Endothelial cell of umbilical vein (primary cell): ENCODE data around the gene RAB3GAP2. TPM values are rescaled to one million over a fixed set of nuclear protein-coding genes. Genes with fewer than 3 reads are reported as not detected.

Source experiments
- BruUV-seq: library from RNA; stranded (reverse); fragments of 400-500 nt; replicated peaks from 2 replicates; lab custom pipeline; 2021; lab: Mats Ljungman, UMichigan
- CTCF ChIA-PET: fragments of 300-600, 350-600 bp; sonication (Branson Sonifier 250); formaldehyde crosslinking; loops from one replicate; lab custom pipeline; 2021; ENCODE audit warnings: antibody characterized with exemption, inconsistent platforms; lab: Charles Lee
- POLR2A ChIA-PET: fragments of 300-600, 350-600 bp; sonication (Branson Sonifier 250); formaldehyde crosslinking; loops from one replicate; lab custom pipeline; 2021; ENCODE audit warnings: antibody characterized with exemption, inconsistent platforms; lab: Charles Lee
- DNase-seq: peaks from one replicate; pipeline ENCODE4 v3.0.0-alpha.2; 2011; ENCODE audit warnings: low read depth, low spot score
- FAIRE-seq: peaks from 2 replicates; lab custom pipeline; 2011; peaks lifted over from hg19 to GRCh38; lab: Jason Lieb, UNC
- H2AFZ ChIP-seq: 2 replicates; pipeline ENCODE4 v1.6.0; 2012; ENCODE audit warnings: low read depth, low read length, control low read depth, inconsistent platforms
- H3K27ac ChIP-seq: 2 replicates; pipeline ENCODE4 v1.5.1; 2011; ENCODE audit warnings: low read depth, mild to moderate bottlenecking, control low read depth, low read length, moderate library complexity; ENCODE audit not compliant: insufficient read depth
- H3K27me3 ChIP-seq, 2 experiments: 2 replicates each; pipeline versions ENCODE4 v1.6.0 to v1.6.1; 2011; ENCODE audit warnings: low read length in 2 of 2, mixed read lengths in 1 of 2; ENCODE audit not compliant: control insufficient read depth in 2 of 2, insufficient read depth in 2 of 2
- H3K36me3 ChIP-seq, 2 experiments: 2 replicates in 1 of 2; 3 replicates in 1 of 2; pipeline ENCODE4 v1.5.1; 2011; ENCODE audit warnings: low read length in 2 of 2, mild to moderate bottlenecking in 1 of 2, moderate library complexity in 1 of 2; ENCODE audit not compliant: control insufficient read depth in 2 of 2, insufficient read depth in 2 of 2; ENCODE audit errors: extremely low read depth in 1 of 2
- H3K4me1 ChIP-seq: 3 replicates; pipeline ENCODE4 v1.5.1; 2011; ENCODE audit warnings: mild to moderate bottlenecking, low read length; ENCODE audit not compliant: control insufficient read depth, insufficient read depth; ENCODE audit errors: extremely low read depth
- H3K4me2 ChIP-seq: 2 replicates; pipeline ENCODE4 v1.6.1; 2011; ENCODE audit warnings: low read length, control low read depth, mixed read lengths; ENCODE audit not compliant: insufficient read depth
- H3K4me3 ChIP-seq, 3 experiments: fragments of 200-600 bp in 1 of 3; sonication (generic), shearing (Covaris generic) in 1 of 3; replicated peaks in 1 of 3; 2 replicates each; pipeline ENCODE4 v1.5.1; 2011 to 2016; ENCODE audit warnings: control low read depth in 3 of 3, low read length in 3 of 3, mild to moderate bottlenecking in 2 of 3, inconsistent platforms in 1 of 3, low read depth in 1 of 3, moderate library complexity in 1 of 3; ENCODE audit not compliant: insufficient read depth in 1 of 3
- H3K79me2 ChIP-seq: 2 replicates; pipeline ENCODE4 v1.6.0; 2012; ENCODE audit warnings: low read length, inconsistent platforms; ENCODE audit not compliant: control insufficient read depth, insufficient read depth
- H3K9ac ChIP-seq: replicated peaks from 2 replicates; pipeline ENCODE3; 2011; ENCODE audit warnings: low read length, control low read depth; ENCODE audit not compliant: insufficient read depth; ENCODE audit errors: extremely low read depth
- H3K9me1 ChIP-seq: replicated peaks from 3 replicates; pipeline ENCODE4 v1.6.0; 2011; ENCODE audit warnings: mild to moderate bottlenecking, low read length; ENCODE audit not compliant: control insufficient read depth, insufficient read depth; ENCODE audit errors: extremely low read depth
- H3K9me3 ChIP-seq: replicated peaks from 2 replicates; pipeline ENCODE4 v1.5.1; 2012; ENCODE audit warnings: low read length, inconsistent platforms; ENCODE audit not compliant: control insufficient read depth, insufficient read depth
- H4K20me1 ChIP-seq: replicated peaks from 2 replicates; pipeline ENCODE3; 2011; ENCODE audit warnings: mild to moderate bottlenecking, low read length; ENCODE audit not compliant: control insufficient read depth, insufficient read depth; ENCODE audit errors: extremely low read depth
- CTCF ChIP-seq, 2 donors: IDR thresholded peaks; 1 replicate in 1 of 2; 2 replicates in 1 of 2; pipeline ENCODE4 v1.5.1; 2011; ENCODE audit warnings: low read length in 2 of 2, mild to moderate bottlenecking in 2 of 2, moderate library complexity in 2 of 2, control low read depth in 1 of 2, inconsistent platforms in 1 of 2, low read depth in 1 of 2; ENCODE audit not compliant: insufficient read depth in 1 of 2; ENCODE audit errors: extremely low read depth in 1 of 2
- FOS ChIP-seq: IDR thresholded peaks from 2 replicates; pipeline ENCODE4 v1.6.1; 2011; ENCODE audit warnings: mild to moderate bottlenecking, low read length, moderate library complexity, borderline replicate concordance; ENCODE audit not compliant: insufficient read depth
- GATA2 ChIP-seq: IDR thresholded peaks from 2 replicates; pipeline ENCODE4 v1.7.0; 2011; ENCODE audit warnings: low read depth, mild to moderate bottlenecking, moderate library complexity, mixed read lengths, low read length; ENCODE audit not compliant: insufficient read length, insufficient read depth
- JUN ChIP-seq: IDR thresholded peaks from 2 replicates; pipeline ENCODE4 v1.6.1; 2011; ENCODE audit warnings: borderline replicate concordance, low read depth; ENCODE audit not compliant: insufficient read length, insufficient read depth
- MAX ChIP-seq: IDR thresholded peaks from 2 replicates; pipeline ENCODE4 v1.6.1; 2011; ENCODE audit not compliant: insufficient read depth, insufficient read length
- POLR2AphosphoS5 ChIP-seq: IDR thresholded peaks from 2 replicates; pipeline ENCODE4 v1.6.1; 2012; ENCODE audit warnings: low read depth, mild to moderate bottlenecking, control low read depth, low read length, moderate library complexity; ENCODE audit not compliant: insufficient read depth
- dilution Hi-C: fragments of 300-500 bp; cut with MboI; formaldehyde crosslinking; loops from one replicate; pipeline ENCODE4 v1.15.0; 2019; ENCODE audit warnings: low sequenced_read_pairs; ENCODE audit not compliant: extremely low pct_ligation_motif_present
- intact Hi-C: fragments of 100-400 bp; cut with micrococcal nuclease; formaldehyde crosslinking; loops from one replicate; pipeline ENCODE4 v1.10.0; 2022
- polyA plus RNA-seq, 4 experiments: library from polyadenylated mRNA; depleted of rRNA in 3 of 4; stranded (reverse) in 3 of 4; unstranded in 1 of 4; fragments of >200 nt; gene quantifications; 2 replicates each; pipeline versions ENCODE4 v1.2.1 to v1.2.3, GENCODE V29; 2011 to 2012; ENCODE audit warnings: missing spikeins in 1 of 4
- total RNA-seq: library from RNA; stranded (reverse); gene quantifications from 2 replicates; pipeline ENCODE4 v1.2.3, GENCODE V29; 2021

Gene RAB3GAP2
- total and polyA plus RNA-seq, 2 donors (not counting 3 experiments of a cell fraction or from before 2014, with no cell fraction given) = 11.1 to 37.4 TPM

GRCh38 chr1:220139966-220140365 is 132.3 kb downstream of the RAB3GAP2 start:
- TF ChIP-seq FOS (no peak), MAX (no peak), POLR2AphosphoS5 (no peak), GATA2 (no peak), CTCF (IDR thresholded peaks at IDR 0.05; ENCODE audit: extremely low read depth in 1 of 2, insufficient read depth in 1 of 2, low read depth in 1 of 2, low read length in 2 of 2) (no peak), JUN (no peak)
- no peak overlapping the region for H3K9ac ChIP-seq
- no peaks in the 10 kb centered on the region for H3K9me3 ChIP-seq
- peaks cover 7% of the 10 kb centered on the region for H3K4me1 ChIP-seq
- dilution Hi-C loops = no loop called here
- no peaks in the 10 kb centered on the region for H3K27me3 ChIP-seq
- H3K4me3 ChIP-seq = no peak overlapping the region
- H3K36me3 ChIP-seq = peaks cover 3 to 7% of the 10 kb centered on the region in 2 experiments
- no peak overlapping the region for H3K4me2 ChIP-seq
- BruUV-seq = no TSS peak
- FAIRE-seq = no peak
- ChIA-PET CTCF (interaction anchor here (0.6 kb wide), 1 partner anchor 53 kb away, joined by 4 read pairs; no protein-coding TSS in a partner anchor), POLR2A (no interaction called here)
- DNase-seq = no peak
- intact Hi-C loops = no loop called here
- H3K9me1 ChIP-seq = no peaks in the 10 kb centered on the region
- H2AFZ ChIP-seq = no peak overlapping the region
- H3K27ac ChIP-seq = no peak overlapping the region
- no peaks in the 10 kb centered on the region for H3K79me2 ChIP-seq
- H4K20me1 ChIP-seq = no peaks in the 10 kb centered on the region
